Stimulated activated naive CD4-positive, alpha-beta T cell (primary cell): ENCODE data around the gene DSG2.

Experiments
- DNase-seq, 6 experiments: peaks; one replicate each; lab custom pipeline; 2025; lab: John Stamatoyannopoulos, UW

The DSG2 gene

DNA sequence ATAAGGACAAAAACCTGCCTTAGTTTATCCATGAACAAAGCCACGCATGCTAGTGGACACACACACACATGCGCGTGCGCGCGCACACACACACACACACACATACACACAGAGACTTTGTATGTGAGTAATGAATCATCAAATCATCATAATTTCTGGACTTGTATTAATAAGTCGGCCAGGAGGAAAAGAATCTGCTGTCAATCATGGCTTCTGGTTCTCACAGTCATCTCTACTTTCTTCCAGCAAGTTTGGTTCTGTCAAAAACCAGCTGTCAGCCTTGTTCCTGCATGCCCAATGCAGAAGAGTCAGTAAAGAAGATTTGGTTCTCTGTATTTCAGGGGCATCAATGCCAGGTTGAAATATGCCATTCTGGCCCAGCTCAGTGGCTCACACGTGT is 92.6 kb downstream of the DSG2 start:
- DNase-seq, result no peak

DNA sequence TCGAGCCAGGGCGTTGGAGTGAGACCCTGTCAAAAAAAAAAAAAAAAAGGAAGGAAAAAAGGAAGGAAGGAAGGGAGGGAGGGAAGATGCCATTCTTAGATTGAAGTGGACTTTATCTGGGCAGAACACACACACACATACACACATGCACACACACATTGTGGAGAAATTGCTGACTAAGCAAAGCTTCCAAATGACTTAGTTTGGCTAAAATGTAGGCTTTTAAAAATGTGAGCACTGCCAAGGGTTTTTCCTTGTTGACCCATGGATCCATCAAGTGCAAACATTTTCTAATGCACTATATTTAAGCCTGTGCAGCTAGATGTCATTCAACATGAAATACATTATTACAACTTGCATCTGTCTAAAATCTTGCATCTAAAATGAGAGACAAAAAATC is 93.1 kb downstream of the DSG2 start:
- DNase-seq, result no peak

DNA sequence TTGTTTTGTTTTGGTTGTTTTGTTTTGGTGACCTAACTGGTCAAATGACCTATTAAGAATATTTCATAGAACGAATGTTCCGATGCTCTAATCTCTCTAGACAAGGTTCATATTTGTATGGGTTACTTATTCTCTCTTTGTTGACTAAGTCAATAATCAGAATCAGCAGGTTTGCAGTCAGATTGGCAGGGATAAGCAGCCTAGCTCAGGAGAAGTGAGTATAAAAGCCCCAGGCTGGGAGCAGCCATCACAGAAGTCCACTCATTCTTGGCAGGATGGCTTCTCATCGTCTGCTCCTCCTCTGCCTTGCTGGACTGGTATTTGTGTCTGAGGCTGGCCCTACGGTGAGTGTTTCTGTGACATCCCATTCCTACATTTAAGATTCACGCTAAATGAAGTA is 93.7 kb downstream of the DSG2 start, which contains the start of gene TTR:
TSS of gene TTR (plus strand) at position 250 of the 400 bp plus-strand sequence. CDS start at position 276, 26 bp downstream.
- DNase-seq, result no peak

DNA sequence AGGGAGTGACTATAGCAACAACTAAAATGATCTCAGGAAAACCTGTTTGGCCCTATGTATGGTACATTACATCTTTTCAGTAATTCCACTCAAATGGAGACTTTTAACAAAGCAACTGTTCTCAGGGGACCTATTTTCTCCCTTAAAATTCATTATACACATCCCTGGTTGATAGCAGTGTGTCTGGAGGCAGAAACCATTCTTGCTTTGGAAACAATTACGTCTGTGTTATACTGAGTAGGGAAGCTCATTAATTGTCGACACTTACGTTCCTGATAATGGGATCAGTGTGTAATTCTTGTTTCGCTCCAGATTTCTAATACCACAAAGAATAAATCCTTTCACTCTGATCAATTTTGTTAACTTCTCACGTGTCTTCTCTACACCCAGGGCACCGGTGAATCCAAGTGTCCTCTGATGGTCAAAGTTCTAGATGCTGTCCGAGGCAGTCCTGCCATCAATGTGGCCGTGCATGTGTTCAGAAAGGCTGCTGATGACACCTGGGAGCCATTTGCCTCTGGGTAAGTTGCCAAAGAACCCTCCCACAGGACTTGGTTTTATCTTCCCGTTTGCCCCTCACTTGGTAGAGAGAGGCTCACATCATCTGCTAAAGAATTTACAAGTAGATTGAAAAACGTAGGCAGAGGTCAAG is 94.7 kb downstream of the DSG2 start:
- no peak for DNase-seq

DNA sequence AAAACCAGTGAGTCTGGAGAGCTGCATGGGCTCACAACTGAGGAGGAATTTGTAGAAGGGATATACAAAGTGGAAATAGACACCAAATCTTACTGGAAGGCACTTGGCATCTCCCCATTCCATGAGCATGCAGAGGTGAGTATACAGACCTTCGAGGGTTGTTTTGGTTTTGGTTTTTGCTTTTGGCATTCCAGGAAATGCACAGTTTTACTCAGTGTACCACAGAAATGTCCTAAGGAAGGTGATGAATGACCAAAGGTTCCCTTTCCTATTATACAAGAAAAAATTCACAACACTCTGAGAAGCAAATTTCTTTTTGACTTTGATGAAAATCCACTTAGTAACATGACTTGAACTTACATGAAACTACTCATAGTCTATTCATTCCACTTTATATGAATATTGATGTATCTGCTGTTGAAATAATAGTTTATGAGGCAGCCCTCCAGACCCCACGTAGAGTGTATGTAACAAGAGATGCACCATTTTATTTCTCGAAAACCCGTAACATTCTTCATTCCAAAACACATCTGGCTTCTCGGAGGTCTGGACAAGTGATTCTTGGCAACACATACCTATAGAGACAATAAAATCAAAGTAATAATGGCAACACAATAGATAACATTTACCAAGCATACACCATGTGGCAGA is 97.3 kb downstream of the DSG2 start:
- no peak for DNase-seq

DNA sequence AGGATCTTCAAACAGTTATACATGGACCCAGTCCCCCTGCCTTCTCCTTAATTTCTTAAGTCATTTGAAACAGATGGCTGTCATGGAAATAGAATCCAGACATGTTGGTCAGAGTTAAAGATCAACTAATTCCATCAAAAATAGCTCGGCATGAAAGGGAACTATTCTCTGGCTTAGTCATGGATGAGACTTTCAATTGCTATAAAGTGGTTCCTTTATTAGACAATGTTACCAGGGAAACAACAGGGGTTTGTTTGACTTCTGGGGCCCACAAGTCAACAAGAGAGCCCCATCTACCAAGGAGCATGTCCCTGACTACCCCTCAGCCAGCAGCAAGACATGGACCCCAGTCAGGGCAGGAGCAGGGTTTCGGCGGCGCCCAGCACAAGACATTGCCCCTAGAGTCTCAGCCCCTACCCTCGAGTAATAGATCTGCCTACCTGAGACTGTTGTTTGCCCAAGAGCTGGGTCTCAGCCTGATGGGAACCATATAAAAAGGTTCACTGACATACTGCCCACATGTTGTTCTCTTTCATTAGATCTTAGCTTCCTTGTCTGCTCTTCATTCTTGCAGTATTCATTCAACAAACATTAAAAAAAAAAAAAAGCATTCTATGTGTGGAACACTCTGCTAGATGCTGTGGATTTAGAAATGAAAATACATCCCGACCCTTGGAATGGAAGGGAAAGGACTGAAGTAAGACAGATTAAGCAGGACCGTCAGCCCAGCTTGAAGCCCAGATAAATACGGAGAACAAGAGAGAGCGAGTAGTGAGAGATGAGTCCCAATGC is 98.3 kb downstream of the DSG2 start:
- DNase-seq, result no peak

DNA sequence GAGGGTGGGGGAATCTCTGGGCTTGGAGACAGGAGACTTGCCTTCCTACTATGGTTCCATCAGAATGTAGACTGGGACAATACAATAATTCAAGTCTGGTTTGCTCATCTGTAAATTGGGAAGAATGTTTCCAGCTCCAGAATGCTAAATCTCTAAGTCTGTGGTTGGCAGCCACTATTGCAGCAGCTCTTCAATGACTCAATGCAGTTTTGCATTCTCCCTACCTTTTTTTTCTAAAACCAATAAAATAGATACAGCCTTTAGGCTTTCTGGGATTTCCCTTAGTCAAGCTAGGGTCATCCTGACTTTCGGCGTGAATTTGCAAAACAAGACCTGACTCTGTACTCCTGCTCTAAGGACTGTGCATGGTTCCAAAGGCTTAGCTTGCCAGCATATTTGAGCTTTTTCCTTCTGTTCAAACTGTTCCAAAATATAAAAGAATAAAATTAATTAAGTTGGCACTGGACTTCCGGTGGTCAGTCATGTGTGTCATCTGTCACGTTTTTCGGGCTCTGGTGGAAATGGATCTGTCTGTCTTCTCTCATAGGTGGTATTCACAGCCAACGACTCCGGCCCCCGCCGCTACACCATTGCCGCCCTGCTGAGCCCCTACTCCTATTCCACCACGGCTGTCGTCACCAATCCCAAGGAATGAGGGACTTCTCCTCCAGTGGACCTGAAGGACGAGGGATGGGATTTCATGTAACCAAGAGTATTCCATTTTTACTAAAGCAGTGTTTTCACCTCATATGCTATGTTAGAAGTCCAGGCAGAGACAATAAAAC is 100.2 kb downstream of the DSG2 start:
- no peak for DNase-seq
